Cardiac septum (tissue), 1 donor: Measurements from ENCODE around the gene UGP2. TPM values are rescaled to one million over a fixed set of nuclear protein-coding genes. Genes with fewer than 3 reads are reported as not detected.

ENCODE experiments used
- DNase-seq: peaks from one replicate; pipeline ENCODE4 v3.0.0-alpha.2; 2020; ENCODE audit warnings: low spot score
- intact Hi-C: fragments of 100-400 bp; cut with DNase I; formaldehyde crosslinking; loops from one replicate; pipeline ENCODE4 v1.14.0; 2022
- total RNA-seq: library from RNA; stranded (reverse); fragmentation: NEBNext Ultra II Directional; extraction: Animal tissue kit (Norgen Biotek cat#: 25700); gene quantifications from one replicate; pipeline ENCODE4 v1.2.1, GENCODE V29; 2021
- donor health status: DM: no; HTN: no; CAD: no.

The UGP2 gene
- total RNA-seq, 1 donor from 2014 or later: 327 TPM

- intact Hi-C loops: no loop called here
Observed at GRCh38 chr2:63855418-63856302, 14.0 kb downstream of the UGP2 start.

DNA sequence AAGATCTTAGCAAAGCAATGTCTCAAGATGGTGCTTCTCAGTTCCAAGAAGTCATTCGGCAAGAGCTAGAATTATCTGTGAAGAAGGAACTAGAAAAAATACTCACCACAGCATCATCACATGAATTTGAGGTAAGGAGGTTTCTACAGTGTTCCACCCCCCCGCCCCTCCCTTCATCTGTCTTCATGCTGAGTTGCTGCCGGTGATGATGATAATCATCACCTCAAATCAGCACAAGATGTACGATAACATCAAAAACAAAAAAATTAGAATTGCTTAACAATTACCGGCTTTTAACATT, 14.6 kb downstream of the UGP2 start:
- intact Hi-C loops: no loop called here
- no peak for DNase-seq

More at GRCh38 chr2:63855418-63856302, 14.0 kb downstream of the UGP2 start:
- no peak for DNase-seq

GRCh38 chr2:63858291-63858690, 16.6 kb downstream of the UGP2 start:
- intact Hi-C loops: no loop called here
- no peak for DNase-seq

DNA sequence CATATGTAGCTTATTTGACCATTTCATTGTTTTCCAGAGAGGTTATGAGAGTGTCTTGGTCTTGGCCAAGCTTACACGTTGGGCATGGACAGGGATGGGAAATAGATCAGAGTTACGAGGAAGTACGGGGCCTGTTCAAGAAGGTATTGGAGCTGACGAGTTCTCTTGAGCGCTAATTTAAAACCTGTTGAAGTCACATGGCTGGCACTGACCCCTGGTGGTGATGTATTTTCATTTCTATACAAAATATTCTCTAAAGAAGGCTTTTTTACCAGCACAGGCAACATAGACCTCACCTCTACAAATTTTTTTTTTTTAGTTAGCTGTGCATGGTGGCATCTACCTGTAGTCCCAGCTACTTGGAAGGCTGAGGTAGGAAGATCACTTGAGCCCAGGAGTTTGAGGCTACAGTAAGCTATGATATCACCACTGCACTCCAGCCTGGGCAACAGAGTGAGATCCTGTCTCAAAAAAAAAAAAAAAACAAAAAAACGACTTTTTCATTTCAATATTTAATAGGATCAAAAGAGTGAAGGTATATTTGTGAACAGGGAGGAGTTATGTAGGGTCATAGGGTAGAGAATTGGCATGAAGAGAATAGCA, 19.6 kb downstream of the UGP2 start:
- intact Hi-C loops: loop anchor here (5.0 kb wide), 1 partner anchor 164 kb away; no protein-coding TSS in a partner anchor

GRCh38 chr2:63862806-63863205, 21.1 kb downstream of the UGP2 start:
- intact Hi-C loops: loop anchor here (5.0 kb wide), 1 partner anchor 166 kb away; no protein-coding TSS in a partner anchor

More for the DNA sequence above, 19.6 kb downstream of the UGP2 start:
- no peak for DNase-seq

GRCh38 chr2:63863707-63864106, 22.0 kb downstream of the UGP2 start:
- intact Hi-C loops: loop anchor here (5.0 kb wide), 1 partner anchor 166 kb away; no protein-coding TSS in a partner anchor
- DNase-seq: no peak

More at GRCh38 chr2:63862806-63863205, 21.1 kb downstream of the UGP2 start:
- no peak for DNase-seq

DNA sequence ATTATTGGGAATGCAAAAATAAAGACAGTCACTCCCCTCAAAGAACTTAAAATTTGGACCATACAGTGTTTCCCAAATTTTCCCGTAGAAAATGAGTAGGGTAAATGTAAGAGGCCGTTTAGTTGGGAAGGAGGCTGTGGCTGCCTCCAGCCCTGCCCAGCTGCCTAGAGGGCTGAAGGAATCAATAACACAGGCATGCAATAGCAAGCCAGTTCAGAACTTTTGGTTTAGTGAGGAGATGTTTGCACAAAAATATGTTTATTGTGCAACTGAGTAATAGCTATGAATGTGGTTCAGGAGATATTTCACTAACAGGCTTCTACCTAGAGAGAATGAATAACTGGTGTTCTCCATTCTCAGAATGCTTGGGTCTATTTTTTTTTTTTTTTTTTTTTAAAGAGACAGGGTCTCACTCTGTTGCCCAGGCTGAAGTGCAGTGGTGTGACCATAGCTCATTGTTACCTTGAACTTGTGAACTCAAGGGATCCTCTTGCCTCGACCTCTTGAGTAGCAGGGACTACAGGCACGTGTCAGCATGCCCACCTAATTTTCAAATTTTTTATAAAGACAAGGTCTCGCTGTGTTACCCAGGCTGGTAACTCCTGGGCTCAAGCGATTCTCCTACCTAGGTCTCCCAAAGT, 23.6 kb downstream of the UGP2 start:
- no peak for DNase-seq
- intact Hi-C loops: no loop called here

GRCh38 chr2:63866009-63866709, 24.5 kb downstream of the UGP2 start:
- intact Hi-C loops: no loop called here
- no peak for DNase-seq

DNA sequence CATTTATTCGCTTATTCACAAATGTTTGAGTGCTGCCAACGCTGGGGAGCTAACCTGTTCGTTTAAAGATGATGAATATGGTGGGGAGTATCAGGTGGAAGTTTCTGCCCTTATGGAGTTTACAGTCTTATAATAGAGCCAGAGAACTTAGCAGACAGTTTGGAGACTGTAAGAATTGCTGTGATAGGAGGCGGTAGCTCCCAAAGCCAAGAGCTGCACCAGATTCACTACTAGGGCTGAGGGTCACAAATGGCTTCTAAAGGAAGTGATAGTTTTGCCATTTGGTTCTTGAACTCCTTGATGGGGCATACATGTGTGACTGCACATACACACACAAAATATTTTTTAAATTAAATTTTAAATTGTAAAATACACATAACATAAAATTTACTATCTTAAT, 29.0 kb downstream of the UGP2 start:
- intact Hi-C loops: no loop called here

DNA sequence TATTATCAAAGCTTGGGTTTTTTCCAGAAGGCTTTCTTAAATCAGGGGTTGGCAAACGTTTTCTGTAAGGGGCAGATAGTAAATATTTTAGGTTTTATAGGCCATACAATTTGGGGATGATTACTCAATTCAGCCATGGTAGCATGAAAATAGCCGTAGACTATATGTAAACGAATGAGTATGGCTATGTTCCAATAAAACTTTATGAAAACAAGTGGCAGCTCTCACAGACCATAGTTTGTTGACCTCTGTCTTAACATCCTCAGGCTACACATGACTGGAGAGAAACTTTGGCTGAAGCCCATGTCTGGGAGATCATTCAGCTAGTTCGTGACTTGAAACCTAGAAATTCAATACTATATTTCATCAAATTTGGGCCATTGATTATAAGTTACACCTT, 30.2 kb downstream of the UGP2 start:
- intact Hi-C loops: no loop called here
- DNase-seq: no peak

More for the DNA sequence above, 29.0 kb downstream of the UGP2 start:
- no peak for DNase-seq

- DNase-seq: no peak
- intact Hi-C loops: no loop called here
Observed at GRCh38 chr2:63872571-63873328, 31.1 kb downstream of the UGP2 start.

DNA sequence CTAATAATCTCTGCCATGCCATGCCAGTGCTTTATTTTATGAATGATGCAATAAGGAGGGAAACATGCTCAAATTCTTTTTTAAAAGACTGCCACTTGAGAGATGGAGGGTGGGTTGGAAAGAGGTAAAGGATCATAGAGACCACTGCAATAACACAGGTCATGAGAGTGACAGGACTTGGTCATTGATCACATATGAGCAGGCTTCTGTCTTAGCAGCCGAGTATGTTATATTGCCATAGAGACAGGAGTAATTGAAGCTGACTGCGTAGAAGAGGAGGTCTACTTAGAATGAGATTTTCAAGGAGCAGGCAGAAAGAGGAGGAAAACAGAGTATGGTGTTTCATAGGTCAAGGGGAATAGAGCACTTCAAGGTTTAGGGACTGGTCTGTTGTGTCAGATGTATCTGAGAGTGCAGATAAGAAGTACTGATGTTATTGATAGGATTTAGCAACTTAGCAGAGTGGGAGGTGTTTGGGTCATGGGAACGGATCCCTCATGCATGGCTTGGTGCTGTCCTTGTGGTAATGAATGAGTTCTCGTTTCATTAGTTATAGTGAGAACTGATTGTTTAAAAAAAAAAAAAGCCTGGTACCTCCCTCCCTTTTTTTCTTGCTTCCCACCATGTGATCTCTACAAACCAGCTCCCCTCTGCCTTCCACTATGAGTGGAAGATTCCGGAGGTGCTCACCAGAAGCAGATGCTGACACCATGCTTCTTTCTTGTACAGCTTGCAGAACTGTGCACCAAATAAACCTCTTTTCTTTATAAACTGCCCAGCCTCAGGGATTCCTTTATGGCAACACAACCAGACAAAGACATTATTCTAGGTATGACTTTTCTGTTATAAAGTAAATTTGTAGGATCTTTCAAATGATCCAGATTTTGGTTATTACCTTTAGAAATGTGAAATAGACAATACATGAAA, 32.8 kb downstream of the UGP2 start:
- intact Hi-C loops: no loop called here

GRCh38 chr2:63875131-63875527, 33.4 kb downstream of the UGP2 start:
- no peak for DNase-seq
- intact Hi-C loops: no loop called here

More for the DNA sequence above, 32.8 kb downstream of the UGP2 start:
- no peak for DNase-seq

- DNase-seq: no peak
- intact Hi-C loops: no loop called here
Observed at GRCh38 chr2:63875559-63876245, 34.0 kb downstream of the UGP2 start.

DNA sequence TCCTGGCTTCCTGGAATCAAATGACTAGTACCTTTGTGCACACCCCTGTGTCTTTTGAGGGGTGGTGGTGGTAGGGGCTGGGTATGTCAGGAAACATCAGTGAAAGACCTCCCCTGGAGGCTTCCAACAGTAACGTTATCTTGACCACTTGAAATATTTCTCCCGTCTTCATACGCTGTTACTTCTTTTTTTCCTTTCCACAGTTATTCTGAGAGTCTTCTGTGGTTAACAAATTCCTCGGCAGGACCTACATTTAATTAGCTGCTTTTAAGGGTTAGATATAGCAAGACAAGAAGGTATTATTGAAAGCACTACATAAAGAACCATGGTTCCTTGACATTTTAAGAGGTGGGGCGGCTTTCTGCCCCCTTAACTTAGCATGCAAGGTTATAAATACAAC, 34.6 kb downstream of the UGP2 start:
- intact Hi-C loops: no loop called here
- DNase-seq: no peak

DNA sequence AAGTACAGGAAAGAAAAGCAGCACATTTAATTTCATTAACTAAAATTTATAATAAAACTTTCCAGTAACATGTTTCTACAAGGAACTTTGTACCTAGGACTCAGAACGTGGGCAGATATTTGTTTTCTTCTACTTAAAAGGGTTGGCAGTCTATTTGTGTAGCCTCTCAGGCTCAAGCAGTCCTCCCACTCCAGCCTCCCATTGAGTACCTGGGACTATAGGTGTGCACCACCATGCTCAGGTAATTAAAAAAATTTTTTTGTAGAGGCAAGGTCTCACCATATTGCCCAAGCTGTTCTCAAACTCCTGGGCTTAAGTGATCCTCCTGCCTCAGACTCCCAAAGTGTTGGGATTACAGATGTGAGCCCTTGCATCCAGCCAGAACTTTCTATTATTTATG, 36.8 kb downstream of the UGP2 start:
- intact Hi-C loops: no loop called here
- no peak for DNase-seq

- intact Hi-C loops: no loop called here
- DNase-seq: no peak
Observed at GRCh38 chr2:63879876-63880433, 38.3 kb downstream of the UGP2 start.
